Fibroblast of lung (primary cell): Measurements from ENCODE around the gene NUFIP2. TPM values are rescaled to one million over a fixed set of nuclear protein-coding genes. Genes with fewer than 3 reads are reported as not detected.

Source experiments
- DNase-seq, 2 donors: peaks; one replicate each; pipeline versions ENCODE4 v3.0.0 to v3.0.0-alpha.2; 2010; ENCODE audit warnings: low read depth in 2 of 2
- H2AFZ ChIP-seq: 2 replicates; pipeline ENCODE4 v1.5.1; 2012; ENCODE audit warnings: low read length, control low read depth, inconsistent platforms
- H3K27ac ChIP-seq: 2 replicates; pipeline ENCODE4 v1.5.1; 2011; ENCODE audit warnings: low read length, control low read depth; ENCODE audit not compliant: insufficient read depth
- H3K27me3 ChIP-seq: 2 replicates; pipeline ENCODE4 v1.5.1; 2011; ENCODE audit warnings: mild to moderate bottlenecking, low read length; ENCODE audit not compliant: control insufficient read depth, insufficient read depth
- H3K36me3 ChIP-seq: 2 replicates; pipeline ENCODE4 v1.5.1; 2011; ENCODE audit warnings: low read length; ENCODE audit not compliant: control insufficient read depth, insufficient read depth
- H3K4me1 ChIP-seq: 2 replicates; pipeline ENCODE4 v1.5.1; 2011; ENCODE audit warnings: low read length; ENCODE audit not compliant: control insufficient read depth, insufficient read depth; ENCODE audit errors: extremely low read depth
- H3K4me2 ChIP-seq: 2 replicates; pipeline ENCODE4 v1.5.1; 2011; ENCODE audit warnings: low read length, control low read depth; ENCODE audit not compliant: insufficient read depth; ENCODE audit errors: extremely low read depth
- H3K4me3 ChIP-seq, 4 experiments: fragments of 200-600 bp in 1 of 4; sonication (generic) in 1 of 4; replicated peaks in 1 of 4; 2 replicates each; pipeline ENCODE4 v1.5.1; 2011 to 2016; ENCODE audit warnings: low read length in 4 of 4, low read depth in 3 of 4, mild to moderate bottlenecking in 3 of 4, control low read depth in 2 of 4, inconsistent platforms in 1 of 4, mixed read lengths in 1 of 4; ENCODE audit not compliant: insufficient read depth in 1 of 4; ENCODE audit errors: control extremely low read depth in 1 of 4
- H3K79me2 ChIP-seq: 2 replicates; pipeline ENCODE4 v1.5.1; 2012; ENCODE audit warnings: mild to moderate bottlenecking, low read length, inconsistent platforms; ENCODE audit not compliant: control insufficient read depth, insufficient read depth
- H3K9ac ChIP-seq: 2 replicates; pipeline ENCODE4 v1.5.1; 2011; ENCODE audit warnings: mild to moderate bottlenecking, low read length, control low read depth; ENCODE audit not compliant: insufficient read depth
- H3K9me3 ChIP-seq: 2 replicates; pipeline ENCODE4 v1.5.1; 2012; ENCODE audit warnings: low read depth, low read length; ENCODE audit not compliant: control insufficient read depth, insufficient read depth
- H4K20me1 ChIP-seq: 2 replicates; pipeline ENCODE4 v1.5.1; 2011; ENCODE audit warnings: low read length; ENCODE audit not compliant: control insufficient read depth, insufficient read depth; ENCODE audit errors: extremely low read depth
- CTCF ChIP-seq, 2 donors: IDR thresholded peaks in 1 of 2; conservative IDR thresholded peaks in 1 of 2; 1 replicate in 1 of 2; 2 replicates in 1 of 2; pipeline ENCODE4 v1.5.1; 2011 to 2012; ENCODE audit warnings: low read length in 2 of 2, control low read depth in 1 of 2, inconsistent platforms in 1 of 2, low read depth in 1 of 2, mild to moderate bottlenecking in 1 of 2
- EZH2 ChIP-seq: IDR thresholded peaks from 2 replicates; pipeline ENCODE4 v1.5.1; 2012; ENCODE audit warnings: low read length, control low read depth, mild to moderate bottlenecking; ENCODE audit errors: missing control alignments
- polyA plus RNA-seq, 2 donors: library from polyadenylated mRNA; depleted of rRNA in 1 of 2; stranded (reverse) in 1 of 2; unstranded in 1 of 2; fragments of >200 nt; gene quantifications; 2 replicates each; pipeline ENCODE4 v1.2.1, GENCODE V29; 2011 to 2012; ENCODE audit warnings: missing spikeins in 1 of 2
- total RNA-seq: library from RNA; depleted of rRNA; stranded (reverse); fragments of >200 nt; gene quantifications from 2 replicates; pipeline ENCODE4 v1.2.1, GENCODE V29; 2014

The NUFIP2 gene
- total and polyA plus RNA-seq, 2 donors (not counting 1 experiment from before 2014, with no cell fraction given): 12.3 to 33.2 TPM

- DNase-seq: peak; percentile 38 to 64
- peaks cover 6% of the 10 kb centered on the region for H4K20me1 ChIP-seq
- no peaks in the 10 kb centered on the region for H3K9me3 ChIP-seq
- H3K27me3 ChIP-seq: no peaks in the 10 kb centered on the region
- peak overlapping the region; percentile 78 for H3K9ac ChIP-seq
- no peak for TF ChIP-seq CTCF (conservative IDR thresholded peaks at IDR 0.05 in 1 of 2, IDR thresholded peaks at IDR 0.05 in 1 of 2; ENCODE audit: low read depth in 1 of 2, low read length in 2 of 2)
- no peak for TF ChIP-seq EZH2
- peaks cover 3% of the 10 kb centered on the region for H3K4me1 ChIP-seq
- peak overlapping the region; percentile 97 for H3K4me2 ChIP-seq
- H3K4me3 ChIP-seq: peak overlapping the region; percentile 88 to 99 (median 96)
- no peak overlapping the region for H2AFZ ChIP-seq
- H3K79me2 ChIP-seq: peaks cover 64% of the 10 kb centered on the region
- peak overlapping the region; percentile 85 for H3K27ac ChIP-seq
- H3K36me3 ChIP-seq: peaks cover 4% of the 10 kb centered on the region
Measured at GRCh38 chr17:29292071-29292991, 1.6 kb downstream of the NUFIP2 start.

DNA sequence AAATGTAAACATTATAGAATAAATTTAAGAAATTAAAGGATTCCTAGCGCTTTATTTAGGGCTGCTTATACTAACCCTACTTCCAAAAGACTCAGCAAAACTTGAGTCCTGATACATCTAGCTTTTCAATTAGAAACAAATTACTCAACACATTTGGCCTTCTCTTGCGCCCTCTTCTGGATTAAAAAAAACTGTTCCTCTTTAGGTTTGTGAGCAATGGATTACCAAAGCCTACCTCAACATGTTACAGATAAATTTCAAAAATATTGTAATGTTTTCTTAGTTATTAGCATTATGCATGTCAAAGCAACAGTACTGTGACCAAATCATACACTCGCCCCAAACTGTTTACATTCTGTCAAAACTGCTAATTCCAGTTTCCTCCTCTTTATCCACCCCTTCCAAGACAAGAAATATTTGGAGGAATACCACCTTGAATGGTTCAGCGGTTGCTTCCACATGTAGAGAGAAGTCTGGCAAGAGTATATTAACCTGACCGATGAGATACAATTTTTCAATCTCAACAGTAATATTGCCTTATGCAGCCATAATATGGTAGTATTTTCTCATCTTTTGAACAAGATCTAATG, 2.7 kb downstream of the NUFIP2 start:
- H3K9me3 ChIP-seq: no peaks in the 10 kb centered on the region
- DNase-seq: peak; percentile 58 to 83
- H3K36me3 ChIP-seq: peaks cover 9% of the 10 kb centered on the region
- H3K27ac ChIP-seq: no peak overlapping the region
- H2AFZ ChIP-seq: no peak overlapping the region
- H3K79me2 ChIP-seq: peaks cover 75% of the 10 kb centered on the region
- TF ChIP-seq EZH2 (no peak), CTCF (conservative IDR thresholded peaks at IDR 0.05 in 1 of 2, IDR thresholded peaks at IDR 0.05 in 1 of 2; ENCODE audit: low read depth in 1 of 2, low read length in 2 of 2) (peak; percentile 50 to 58)
- peaks cover 3% of the 10 kb centered on the region for H3K4me1 ChIP-seq
- no peaks in the 10 kb centered on the region for H3K27me3 ChIP-seq
- peaks cover 6% of the 10 kb centered on the region for H4K20me1 ChIP-seq
- H3K9ac ChIP-seq: peak overlapping the region; percentile 26
- peak overlapping the region; percentile 78 to 99 (median 83) for H3K4me3 ChIP-seq
- peak overlapping the region; percentile 97 for H3K4me2 ChIP-seq

GRCh38 chr17:29289852-29290251, 4.1 kb downstream of the NUFIP2 start:
- Histone ChIP-seq H3K9me3 (no peaks in the 10 kb centered on the region), H3K9ac (no peak overlapping the region), H4K20me1 (peaks cover 6% of the 10 kb centered on the region), H2AFZ (no peak overlapping the region), H3K36me3 (peaks cover 11% of the 10 kb centered on the region), H3K27me3 (no peaks in the 10 kb centered on the region), H3K4me2 (peak overlapping the region; percentile 32), H3K79me2 (peaks cover 89% of the 10 kb centered on the region), H3K4me3 (peak overlapping the region in 1 of 4 experiments; percentile 99), H3K4me1 (peaks cover 5% of the 10 kb centered on the region), H3K27ac (no peak overlapping the region)
- DNase-seq: peak in 1 of 2 donors; percentile 7
- TF ChIP-seq EZH2: no peak
- TF ChIP-seq CTCF (conservative IDR thresholded peaks at IDR 0.05 in 1 of 2, IDR thresholded peaks at IDR 0.05 in 1 of 2; ENCODE audit: low read depth in 1 of 2, low read length in 2 of 2): no peak
